Mesothelial cell of epicardium (in vitro differentiated cells): ENCODE measurements around the gene RBPJL. TPM values are rescaled to one million over a fixed set of nuclear protein-coding genes. Genes with fewer than 3 reads are reported as not detected.

Source experiments
- DNase-seq, 2 experiments: peaks; one replicate each; pipeline ENCODE4 v3.0.0; 2021; ENCODE audit warnings: low spot score in 2 of 2; ENCODE audit not compliant: unreplicated experiment in 2 of 2
- H3K27ac Mint-ChIP-seq: 2 replicates; pipeline ENCODE4 v1.8.0; 2021; ENCODE audit warnings: mixed read lengths
- H3K27me3 Mint-ChIP-seq: 2 replicates; pipeline ENCODE4 v1.8.0; 2021; ENCODE audit warnings: low read depth, mixed read lengths
- H3K36me3 Mint-ChIP-seq: 2 replicates; pipeline ENCODE4 v1.8.0; 2021; ENCODE audit warnings: mixed read lengths
- H3K4me1 Mint-ChIP-seq: 2 replicates; pipeline ENCODE4 v1.8.0; 2021; ENCODE audit warnings: mixed read lengths
- H3K4me3 Mint-ChIP-seq: 2 replicates; pipeline ENCODE4 v1.8.0; 2021; ENCODE audit warnings: mild to moderate bottlenecking, moderate library complexity, mixed read lengths
- H3K9me3 Mint-ChIP-seq: 2 replicates; pipeline ENCODE4 v1.8.0; 2021; ENCODE audit warnings: mixed read lengths
- CTCF ChIP-seq: fragments of 200-600 bp; sonication (generic); IDR thresholded peaks from one replicate; pipeline ENCODE4 v1.5.0; 2021; ENCODE audit warnings: antibody characterized with exemption; ENCODE audit not compliant: unreplicated experiment
- total RNA-seq: library from RNA; stranded (reverse); gene quantifications from 3 replicates; pipeline ENCODE4 v1.2.1, GENCODE V29; 2021

RBPJL gene
- not detected in 3 replicates for total RNA-seq

GRCh38 chr20:45306431-45306982 lies at the start of gene RBPJL:
Gene RBPJL (plus strand): TSS chr20:45306840. CDS start chr20:45306923, 83 bp downstream.
- no peaks in the 10 kb centered on the region for H3K36me3 Mint-ChIP-seq
- peaks cover 1% of the 10 kb centered on the region for H3K4me1 Mint-ChIP-seq
- no peak within 1 kb of the TSS for H3K27ac Mint-ChIP-seq
- H3K4me3 Mint-ChIP-seq: no peak within 1 kb of the TSS
- H3K27me3 Mint-ChIP-seq: peaks cover 31% of the 10 kb centered on the region
- peak; percentile 95 for TF ChIP-seq CTCF
- H3K9me3 Mint-ChIP-seq: no peaks in the 10 kb centered on the region
- peak in 1 of 2 experiments; percentile 62 for DNase-seq

DNA sequence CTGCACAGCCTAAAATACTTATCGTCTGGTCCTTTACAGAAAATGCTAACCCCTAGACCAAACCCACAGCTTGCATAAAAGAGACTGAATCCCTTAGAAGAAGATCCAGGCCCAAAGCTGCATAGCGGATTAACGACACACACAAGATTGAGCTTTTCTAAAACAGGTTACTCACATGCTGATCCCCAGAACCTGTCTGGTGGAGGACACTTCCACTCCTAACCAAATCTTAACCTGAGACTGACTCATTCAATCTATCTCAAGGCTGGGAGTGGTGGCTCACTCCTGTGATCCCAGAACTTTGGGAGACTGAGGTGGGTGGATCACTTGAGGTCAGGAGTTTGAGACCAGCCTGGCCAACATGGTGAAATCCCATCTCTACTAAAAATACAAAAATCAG lies 49.5 kb upstream of the RBPJL start:
- no peaks in the 10 kb centered on the region for H3K4me1 Mint-ChIP-seq
- no peak overlapping the region for H3K4me3 Mint-ChIP-seq
- no peaks in the 10 kb centered on the region for H3K9me3 Mint-ChIP-seq
- peaks cover 47% of the 10 kb centered on the region for H3K27me3 Mint-ChIP-seq
- no peaks in the 10 kb centered on the region for H3K36me3 Mint-ChIP-seq
- DNase-seq: no peak
- no peak for TF ChIP-seq CTCF
- H3K27ac Mint-ChIP-seq: no peak overlapping the region

DNA sequence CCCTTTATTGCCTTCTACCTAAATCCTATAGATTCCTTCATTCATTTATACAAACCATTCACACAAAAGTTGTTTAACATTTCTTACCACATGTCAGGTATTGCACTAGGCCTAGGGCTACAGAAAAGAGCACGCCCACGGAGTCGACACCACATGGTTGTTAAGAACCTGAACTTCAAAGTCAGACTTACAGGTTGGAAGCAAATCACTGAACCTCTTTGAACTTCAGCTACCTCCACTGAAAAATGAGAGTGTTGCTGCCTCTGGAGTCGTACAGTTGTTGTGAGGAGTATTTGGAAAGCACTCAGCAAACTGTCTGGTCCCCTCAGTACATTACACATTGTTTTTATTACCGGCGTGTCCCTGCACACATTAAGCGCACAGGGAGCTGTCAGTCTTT lies 48.9 kb upstream of the RBPJL start:
- Mint-ChIP-seq H3K27ac (no peak overlapping the region), H3K4me1 (no peaks in the 10 kb centered on the region), H3K9me3 (no peaks in the 10 kb centered on the region), H3K4me3 (no peak overlapping the region), H3K36me3 (no peaks in the 10 kb centered on the region), H3K27me3 (peaks cover 48% of the 10 kb centered on the region)
- DNase-seq: no peak
- TF ChIP-seq CTCF: no peak

GRCh38 chr20:45258259-45258658 lies 48.4 kb upstream of the RBPJL start:
- Mint-ChIP-seq H3K4me3 (no peak overlapping the region), H3K9me3 (no peaks in the 10 kb centered on the region), H3K4me1 (no peaks in the 10 kb centered on the region), H3K27me3 (peaks cover 48% of the 10 kb centered on the region), H3K36me3 (no peaks in the 10 kb centered on the region), H3K27ac (no peak overlapping the region)
- TF ChIP-seq CTCF: no peak
- no peak for DNase-seq

DNA sequence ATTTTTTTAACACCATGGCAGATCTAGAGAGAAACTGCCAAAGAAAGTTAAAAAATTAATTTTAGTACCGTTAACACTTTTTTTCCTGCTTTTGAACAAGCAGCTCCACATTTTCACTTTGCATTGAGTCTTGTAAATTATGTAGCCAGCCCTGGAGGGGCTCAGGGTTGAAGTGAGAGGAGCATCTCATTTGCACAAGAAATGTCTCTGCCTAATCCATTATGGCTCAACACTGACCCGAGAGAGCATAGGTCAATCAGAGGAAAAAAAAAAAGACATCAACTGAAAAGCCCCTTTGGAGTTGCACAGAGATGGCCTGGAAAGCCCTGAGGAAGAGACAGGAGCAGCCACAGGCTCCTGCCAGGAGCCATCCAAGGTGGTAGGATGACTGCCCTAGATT lies 48.0 kb upstream of the RBPJL start:
- H3K9me3 Mint-ChIP-seq: no peaks in the 10 kb centered on the region

More for the DNA sequence above, 48.0 kb upstream of the RBPJL start:
- Mint-ChIP-seq H3K4me3 (no peak overlapping the region), H3K27me3 (peaks cover 44% of the 10 kb centered on the region), H3K36me3 (no peaks in the 10 kb centered on the region), H3K27ac (no peak overlapping the region), H3K4me1 (no peaks in the 10 kb centered on the region)
- TF ChIP-seq CTCF: no peak
- no peak for DNase-seq
